Stimulated activated memory B cell treated with anti-CD40 and anti-IgM and Interleukin-4, amounts not matched to agents 10 μg/mL and 1 μg/mL and 100 μg/mL, for 72 hours (primary cell): ENCODE results near the gene LMTK3.

ENCODE experiments used
- ATAC-seq: fragments of 150-1000 bp; cut with Tn5 transposase; 2 replicates; pipeline ENCODE4 v1.10.0; 2021
- H3K27ac Mint-ChIP-seq: one replicate; pipeline ENCODE4 v1.8.0; 2022; ENCODE audit warnings: mild to moderate bottlenecking, mixed read lengths
- H3K27me3 Mint-ChIP-seq: one replicate; pipeline ENCODE4 v1.8.0; 2022; ENCODE audit warnings: mixed read lengths
- H3K36me3 Mint-ChIP-seq: one replicate; pipeline ENCODE4 v1.8.0; 2022; ENCODE audit warnings: mixed read lengths
- H3K4me1 Mint-ChIP-seq: one replicate; pipeline ENCODE4 v1.8.0; 2022; ENCODE audit warnings: mixed read lengths
- H3K4me3 Mint-ChIP-seq: one replicate; pipeline ENCODE4 v1.8.0; 2022; ENCODE audit warnings: mild to moderate bottlenecking, moderate library complexity, mixed read lengths
- H3K9me3 Mint-ChIP-seq: one replicate; pipeline ENCODE4 v1.8.0; 2022; ENCODE audit warnings: mixed read lengths

Gene LMTK3

GRCh38 chr19:48518207-48518606 lies 6.6 kb upstream of the LMTK3 start:
- peaks cover 7% of the 10 kb centered on the region for H3K4me1 Mint-ChIP-seq
- no peak overlapping the region for H3K4me3 Mint-ChIP-seq
- no peak overlapping the region for H3K27ac Mint-ChIP-seq
- H3K36me3 Mint-ChIP-seq: no peaks in the 10 kb centered on the region
- ATAC-seq: no peak
- no peaks in the 10 kb centered on the region for H3K9me3 Mint-ChIP-seq
- peaks cover 10% of the 10 kb centered on the region for H3K27me3 Mint-ChIP-seq

- H3K4me3 Mint-ChIP-seq: no peak overlapping the region
- no peaks in the 10 kb centered on the region for H3K9me3 Mint-ChIP-seq
- peaks cover 7% of the 10 kb centered on the region for H3K4me1 Mint-ChIP-seq
- H3K27me3 Mint-ChIP-seq: no peaks in the 10 kb centered on the region
- ATAC-seq: no peak
- no peak overlapping the region for H3K27ac Mint-ChIP-seq
- H3K36me3 Mint-ChIP-seq: no peaks in the 10 kb centered on the region
These were observed 4.9 kb upstream of the LMTK3 start for GRCh38 chr19:48516536-48516935.

GRCh38 chr19:48514123-48514458 lies 2.5 kb upstream of the LMTK3 start:
- H3K4me3 Mint-ChIP-seq: no peak overlapping the region
- no peaks in the 10 kb centered on the region for H3K9me3 Mint-ChIP-seq
- ATAC-seq: no peak
- peaks cover 17% of the 10 kb centered on the region for H3K4me1 Mint-ChIP-seq
- H3K27ac Mint-ChIP-seq: no peak overlapping the region
- H3K27me3 Mint-ChIP-seq: peaks cover 14% of the 10 kb centered on the region
- H3K36me3 Mint-ChIP-seq: no peaks in the 10 kb centered on the region

GRCh38 chr19:48513289-48514122 lies 1.9 kb upstream of the LMTK3 start:
- H3K27me3 Mint-ChIP-seq: peaks cover 14% of the 10 kb centered on the region
- no peak overlapping the region for H3K4me3 Mint-ChIP-seq
- H3K36me3 Mint-ChIP-seq: no peaks in the 10 kb centered on the region
- peaks cover 17% of the 10 kb centered on the region for H3K4me1 Mint-ChIP-seq
- H3K9me3 Mint-ChIP-seq: no peaks in the 10 kb centered on the region
- peak; percentile 90 for ATAC-seq
- no peak overlapping the region for H3K27ac Mint-ChIP-seq

GRCh38 chr19:48512504-48513288 lies 1.1 kb upstream of the LMTK3 start:
- ATAC-seq: no peak
- no peak overlapping the region for H3K4me3 Mint-ChIP-seq
- no peak overlapping the region for H3K27ac Mint-ChIP-seq
- no peaks in the 10 kb centered on the region for H3K9me3 Mint-ChIP-seq
- H3K27me3 Mint-ChIP-seq: peaks cover 14% of the 10 kb centered on the region
- H3K4me1 Mint-ChIP-seq: peaks cover 17% of the 10 kb centered on the region
- no peaks in the 10 kb centered on the region for H3K36me3 Mint-ChIP-seq

- no peaks in the 10 kb centered on the region for H3K9me3 Mint-ChIP-seq
- peaks cover 17% of the 10 kb centered on the region for H3K4me1 Mint-ChIP-seq
- no peaks in the 10 kb centered on the region for H3K36me3 Mint-ChIP-seq
- no peak overlapping the region for H3K27ac Mint-ChIP-seq
- H3K27me3 Mint-ChIP-seq: peaks cover 14% of the 10 kb centered on the region
- no peak overlapping the region for H3K4me3 Mint-ChIP-seq
- no peak for ATAC-seq
These were observed 309 bp downstream of the LMTK3 start for GRCh38 chr19:48511321-48511731.

GRCh38 chr19:48510421-48511268 lies 990 bp downstream of the LMTK3 start:
- Mint-ChIP-seq H3K36me3 (no peaks in the 10 kb centered on the region), H3K4me3 (peak overlapping the region; percentile 50), H3K4me1 (peaks cover 17% of the 10 kb centered on the region), H3K27ac (no peak overlapping the region), H3K27me3 (peaks cover 14% of the 10 kb centered on the region), H3K9me3 (no peaks in the 10 kb centered on the region)
- peak; percentile 66 for ATAC-seq

- Mint-ChIP-seq H3K4me1 (peaks cover 17% of the 10 kb centered on the region), H3K27ac (no peak overlapping the region), H3K4me3 (no peak overlapping the region), H3K27me3 (peaks cover 14% of the 10 kb centered on the region), H3K9me3 (no peaks in the 10 kb centered on the region), H3K36me3 (no peaks in the 10 kb centered on the region)
- ATAC-seq: no peak
These were observed 2.0 kb downstream of the LMTK3 start for GRCh38 chr19:48509467-48510194.

GRCh38 chr19:48508729-48509411 lies 2.8 kb downstream of the LMTK3 start:
- no peak overlapping the region for H3K27ac Mint-ChIP-seq
- ATAC-seq: no peak
- H3K36me3 Mint-ChIP-seq: no peaks in the 10 kb centered on the region
- H3K9me3 Mint-ChIP-seq: no peaks in the 10 kb centered on the region
- peaks cover 14% of the 10 kb centered on the region for H3K27me3 Mint-ChIP-seq
- no peak overlapping the region for H3K4me3 Mint-ChIP-seq
- peaks cover 14% of the 10 kb centered on the region for H3K4me1 Mint-ChIP-seq

GRCh38 chr19:48507911-48508439 lies 3.7 kb downstream of the LMTK3 start:
- no peaks in the 10 kb centered on the region for H3K9me3 Mint-ChIP-seq
- H3K4me3 Mint-ChIP-seq: no peak overlapping the region
- peaks cover 14% of the 10 kb centered on the region for H3K27me3 Mint-ChIP-seq
- H3K4me1 Mint-ChIP-seq: peaks cover 17% of the 10 kb centered on the region
- H3K27ac Mint-ChIP-seq: no peak overlapping the region
- no peaks in the 10 kb centered on the region for H3K36me3 Mint-ChIP-seq
- ATAC-seq: no peak

- H3K9me3 Mint-ChIP-seq: peaks cover 3% of the 10 kb centered on the region
- ATAC-seq: peak; percentile 3
These were observed 5.4 kb downstream of the LMTK3 start for GRCh38 chr19:48506138-48506733.

GRCh38 chr19:48502350-48503018 lies 9.2 kb downstream of the LMTK3 start:
- Mint-ChIP-seq H3K27me3 (peaks cover 38% of the 10 kb centered on the region), H3K4me3 (peak overlapping the region; percentile 50), H3K27ac (peak overlapping the region; percentile 46), H3K4me1 (peaks cover 43% of the 10 kb centered on the region), H3K36me3 (no peaks in the 10 kb centered on the region), H3K9me3 (peaks cover 3% of the 10 kb centered on the region)
- peak; percentile 79 for ATAC-seq

More at GRCh38 chr19:48506138-48506733, 5.4 kb downstream of the LMTK3 start:
- H3K27me3 Mint-ChIP-seq: peaks cover 22% of the 10 kb centered on the region
- H3K27ac Mint-ChIP-seq: no peak overlapping the region
- H3K4me1 Mint-ChIP-seq: peaks cover 35% of the 10 kb centered on the region
- no peak overlapping the region for H3K4me3 Mint-ChIP-seq
- no peaks in the 10 kb centered on the region for H3K36me3 Mint-ChIP-seq
